DMS153 (cell line): ENCODE measurements around the gene WDR86.

Experiments
- DNase-seq: peaks from one replicate; lab custom pipeline; 2025; lab: John Stamatoyannopoulos, UW

Gene WDR86

GRCh38 chr7:151390598-151391357 lies 19.1 kb downstream of the WDR86 start:
- DNase-seq, result peak; percentile 6

GRCh38 chr7:151389768-151390597 lies 19.9 kb downstream of the WDR86 start:
- DNase-seq, result no peak

- no peak for DNase-seq
These were observed 20.6 kb downstream of the WDR86 start for GRCh38 chr7:151389096-151389767.

DNA sequence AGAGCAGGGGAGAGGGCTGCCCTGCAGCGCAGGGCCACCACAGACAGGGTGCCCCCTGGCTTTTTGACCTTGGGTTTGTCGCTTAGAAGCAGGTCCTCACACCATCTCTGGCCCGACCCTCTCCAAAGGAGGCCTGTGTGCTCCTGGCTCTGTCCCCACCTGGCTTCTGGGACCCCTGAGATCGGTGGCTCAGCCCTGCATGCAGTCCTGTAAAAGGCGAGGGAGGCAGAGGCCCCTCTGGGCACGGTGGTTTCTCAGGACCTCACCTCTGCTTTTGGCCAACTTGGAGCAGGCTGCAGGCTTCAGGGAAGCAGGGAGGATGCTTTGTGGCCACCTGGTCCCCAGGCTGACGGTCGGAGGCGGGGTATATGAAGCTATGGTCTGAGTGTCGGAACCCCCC lies 21.4 kb downstream of the WDR86 start:
- no peak for DNase-seq

DNA sequence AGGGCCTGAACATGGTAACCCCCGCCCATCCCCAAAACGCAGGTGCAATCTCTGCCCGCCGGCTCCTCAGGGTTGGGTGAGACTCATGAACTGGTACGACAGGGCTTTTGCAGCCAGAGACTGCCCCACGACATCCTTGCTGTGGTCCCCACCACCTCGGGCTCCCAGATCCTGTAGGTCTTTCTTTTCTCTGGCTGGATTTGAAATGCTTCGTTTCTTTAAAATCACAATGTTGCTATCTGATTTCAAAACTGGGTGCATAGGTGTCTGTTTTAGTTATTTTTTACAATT lies 21.9 kb downstream of the WDR86 start:
- DNase-seq, result no peak

GRCh38 chr7:151387161-151388006 lies 22.5 kb downstream of the WDR86 start:
- DNase-seq, result no peak

GRCh38 chr7:151386301-151387160 lies 23.3 kb downstream of the WDR86 start:
- no peak for DNase-seq

- DNase-seq, result no peak
These were observed 24.1 kb downstream of the WDR86 start for GRCh38 chr7:151385626-151386300.

- DNase-seq, result no peak
These were observed 24.8 kb downstream of the WDR86 start for GRCh38 chr7:151384776-151385625.

DNA sequence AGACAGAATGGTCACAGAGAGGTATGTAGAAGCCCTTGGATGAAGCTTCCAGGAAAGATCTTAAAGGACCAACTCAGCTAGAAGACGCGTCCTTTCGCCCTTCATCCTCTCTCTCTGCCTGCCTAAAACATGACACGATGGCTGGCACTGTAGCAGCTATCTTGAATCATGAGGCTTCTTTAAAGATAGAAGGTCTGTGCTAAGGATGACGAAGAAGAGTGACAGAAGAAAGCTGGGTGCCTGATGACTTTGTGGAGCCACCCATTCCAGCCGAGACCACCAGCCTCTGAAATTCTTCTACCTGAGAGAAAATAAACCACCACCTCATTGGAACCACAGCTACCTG lies 25.5 kb downstream of the WDR86 start:
- DNase-seq, result no peak

GRCh38 chr7:151383638-151384351 lies 26.0 kb downstream of the WDR86 start:
- no peak for DNase-seq

GRCh38 chr7:151382079-151382885 lies 27.6 kb downstream of the WDR86 start:
- DNase-seq, result no peak

- DNase-seq, result no peak
These were observed 28.3 kb downstream of the WDR86 start for GRCh38 chr7:151381348-151382078.

GRCh38 chr7:151381098-151381347 lies 28.8 kb downstream of the WDR86 start:
- DNase-seq, result no peak

- no peak for DNase-seq
These were observed 29.4 kb downstream of the WDR86 start for GRCh38 chr7:151380199-151381097.

DNA sequence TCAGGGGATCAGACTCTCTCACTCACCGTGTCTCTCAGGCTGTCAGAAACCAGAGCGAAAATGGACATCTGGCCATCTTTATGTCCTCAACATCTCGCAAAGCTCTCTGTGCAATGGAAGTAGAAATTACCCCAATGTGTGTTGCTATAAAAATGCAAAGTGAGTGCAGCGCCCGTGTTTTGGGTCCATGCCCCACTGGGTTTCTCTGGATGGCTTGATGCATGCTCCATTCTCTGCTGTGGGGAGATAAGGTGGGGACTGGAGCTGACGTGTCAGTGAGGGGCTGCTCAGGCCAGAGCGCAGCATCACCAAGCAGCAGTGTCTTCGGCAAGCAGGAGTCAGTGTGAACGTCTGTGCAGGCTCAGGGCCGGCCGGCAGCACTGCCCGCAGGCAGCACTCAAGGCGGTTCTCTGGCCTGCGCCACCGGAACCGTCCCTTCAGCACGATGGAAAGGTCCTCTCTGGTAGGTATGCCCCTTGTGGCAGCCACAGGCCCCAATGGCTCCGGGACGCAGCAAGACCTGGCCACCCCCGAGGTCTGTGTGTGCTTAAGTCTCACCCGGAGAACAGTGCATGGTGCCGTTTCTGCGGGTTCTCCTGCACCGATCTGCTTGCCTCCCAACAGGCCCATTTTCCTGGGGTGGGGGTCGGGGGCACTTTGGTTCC lies 30.2 kb downstream of the WDR86 start:
- no peak for DNase-seq
